ENCODE results near the gene EFEMP2.

GRCh38 chr11:65829459-65829858 is 43.1 kb downstream of the EFEMP2 start:
- TF ChIP-seq CTCF (IDR thresholded peaks at IDR 0.05 in 2 of 3, conservative IDR thresholded peaks at IDR 0.05 in 1 of 3; ENCODE audit: control insufficient read depth in 2 of 3, extremely low read depth in 1 of 3, insufficient read depth in 1 of 3, low read depth in 3 of 3, low read length in 3 of 3), result no peak
- no peak for TF ChIP-seq ZNF592 (IDR thresholded peaks at IDR 0.05)
- no peak for TF ChIP-seq IKZF2 (IDR thresholded peaks at IDR 0.05)
- TF ChIP-seq, protein P1, sequence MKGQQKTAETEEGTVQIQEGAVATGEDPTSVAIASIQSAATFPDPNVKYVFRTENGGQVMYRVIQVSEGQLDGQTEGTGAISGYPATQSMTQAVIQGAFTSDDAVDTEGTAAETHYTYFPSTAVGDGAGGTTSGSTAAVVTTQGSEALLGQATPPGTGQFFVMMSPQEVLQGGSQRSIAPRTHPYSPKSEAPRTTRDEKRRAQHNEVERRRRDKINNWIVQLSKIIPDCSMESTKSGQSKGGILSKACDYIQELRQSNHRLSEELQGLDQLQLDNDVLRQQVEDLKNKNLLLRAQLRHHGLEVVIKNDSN (IDR thresholded peaks at IDR 0.05; ENCODE audit: borderline replicate concordance, extremely low read length, insufficient read depth, low read depth, low read length), result no peak
- no peak for TF ChIP-seq CREM (IDR thresholded peaks at IDR 0.05; ENCODE audit: low read depth)
- no peak for TF ChIP-seq SUZ12 (IDR thresholded peaks at IDR 0.05; ENCODE audit: unreplicated experiment)
- TF ChIP-seq JUND (IDR thresholded peaks at IDR 0.05; ENCODE audit: low read depth, low read length), result no peak
- TF ChIP-seq POLR2A (IDR thresholded peaks at IDR 0.05; ENCODE audit: low read depth, low read length), result no peak
- TF ChIP-seq ATF7 (IDR thresholded peaks at IDR 0.05; ENCODE audit: low read depth), result no peak
- TF ChIP-seq EP300 (IDR thresholded peaks at IDR 0.05; ENCODE audit: borderline replicate concordance in 1 of 2, control insufficient read depth in 1 of 2, low read depth in 2 of 2, low read length in 2 of 2), result no peak

Data from GM12878 (cell line).